Measurements from ENCODE around the gene UBE2G1.
"Not testable (repeated sequence)": the region's sequence is repeated elsewhere in the genome, so short reads cannot be mapped to it uniquely, and the experiment has no call there.

UBE2G1 gene

DNA sequence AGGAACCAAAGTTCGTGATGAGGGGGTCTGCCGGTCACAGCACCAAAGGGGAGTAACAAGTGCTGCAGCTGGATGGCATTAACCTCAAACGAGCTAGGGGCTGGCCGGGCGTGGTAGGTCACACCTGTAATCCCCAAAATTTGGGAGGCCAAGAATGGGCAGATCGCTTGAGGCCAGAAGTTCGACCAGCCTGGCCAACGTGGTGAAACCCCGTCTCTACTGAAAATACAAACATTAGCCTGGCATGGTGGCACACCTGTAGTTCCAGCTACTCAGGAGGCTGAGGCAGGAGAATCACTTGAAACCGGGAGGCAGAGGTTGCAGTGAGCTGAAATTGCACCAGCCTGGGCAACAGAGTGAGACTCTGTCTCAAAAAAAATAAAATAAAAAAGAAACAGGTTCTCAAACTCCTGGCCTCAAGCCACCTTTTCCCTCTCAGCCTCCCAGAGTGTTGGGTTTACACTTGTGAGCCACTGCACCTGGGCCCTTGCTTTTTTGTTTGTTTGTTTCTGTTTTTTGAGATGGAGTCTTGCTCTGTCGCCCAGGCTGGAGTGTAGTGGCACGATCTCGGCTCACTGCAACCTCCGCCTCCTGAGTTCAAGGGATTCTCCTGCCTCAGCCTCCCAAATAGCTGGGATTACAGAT lies 9.4 kb upstream of the UBE2G1 start:
- not testable (repeated sequence) for DNase-seq (ENCODE audit: low read depth in 1 of 2, low spot score in 1 of 2)

DNA sequence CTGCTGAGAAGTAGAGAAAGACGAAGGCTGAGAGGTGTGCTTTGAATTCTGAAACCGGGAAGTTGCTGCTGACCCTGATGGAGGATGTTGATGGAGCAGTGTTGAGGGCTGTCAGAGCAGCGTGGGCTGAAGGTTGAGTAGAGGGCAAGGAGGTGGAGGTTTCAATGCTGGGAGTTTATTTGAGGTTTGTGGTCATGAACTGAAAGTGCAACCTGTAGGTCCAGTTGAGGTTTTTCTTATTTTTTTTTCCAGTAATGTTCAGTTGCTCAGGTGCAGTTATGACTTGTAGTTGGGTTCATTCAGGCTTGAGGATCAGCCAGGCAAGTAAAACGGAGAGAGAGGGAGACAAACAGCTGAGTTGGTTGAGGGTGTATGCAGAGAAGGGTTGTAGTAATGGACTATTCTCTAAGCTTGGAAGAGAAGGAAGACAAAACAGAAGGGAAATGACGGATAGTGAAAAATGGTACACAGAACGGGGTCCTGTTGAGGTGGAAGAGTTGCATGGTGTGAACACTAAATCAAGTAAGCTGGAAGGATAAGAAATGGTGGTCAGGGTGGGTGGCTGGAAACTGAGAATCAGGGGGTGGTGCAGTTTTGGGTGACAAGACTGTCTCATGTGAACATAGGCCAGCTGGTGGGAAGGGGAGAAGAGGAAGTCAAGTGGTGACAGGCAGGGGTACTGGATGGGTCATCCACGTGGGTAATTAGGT lies 8.7 kb upstream of the UBE2G1 start:
- peak in 1 of 2 donors; percentile 17 for DNase-seq (ENCODE audit: low read depth in 1 of 2, low spot score in 1 of 2)

DNA sequence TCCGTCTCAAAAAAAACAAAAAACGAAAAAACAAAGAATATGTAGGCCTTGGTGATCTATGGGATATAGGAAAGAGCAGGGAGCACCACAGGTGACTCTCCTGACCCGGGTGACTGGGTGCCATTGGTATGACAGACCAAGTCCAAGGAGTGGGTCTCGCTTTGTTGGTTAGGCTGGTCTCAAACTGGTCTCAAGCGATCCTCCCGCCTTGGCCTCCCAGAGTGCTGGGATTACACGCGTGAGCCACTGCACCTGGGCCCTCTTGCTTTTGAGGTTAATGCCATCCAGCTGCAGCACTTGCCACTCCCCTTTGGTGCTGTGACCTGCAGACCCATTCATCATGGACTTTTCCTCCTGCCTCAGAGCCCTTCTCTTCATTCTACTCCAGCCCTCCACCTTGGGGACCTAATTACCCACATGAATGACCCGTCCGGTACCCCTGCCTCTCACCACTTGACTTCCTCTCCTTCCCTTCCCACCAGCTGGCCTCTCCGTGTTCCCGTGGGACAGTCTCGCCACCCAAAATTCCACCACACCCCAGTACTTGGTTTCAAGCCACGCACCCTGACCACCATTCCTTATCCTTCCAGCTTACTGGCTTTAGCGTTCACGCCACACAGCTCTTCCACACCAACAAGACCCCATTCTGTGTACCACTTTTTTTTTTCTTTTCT lies 3.2 kb upstream of the UBE2G1 start:
- no peak for DNase-seq (ENCODE audit: low read depth in 1 of 2, low spot score in 1 of 2)

DNA sequence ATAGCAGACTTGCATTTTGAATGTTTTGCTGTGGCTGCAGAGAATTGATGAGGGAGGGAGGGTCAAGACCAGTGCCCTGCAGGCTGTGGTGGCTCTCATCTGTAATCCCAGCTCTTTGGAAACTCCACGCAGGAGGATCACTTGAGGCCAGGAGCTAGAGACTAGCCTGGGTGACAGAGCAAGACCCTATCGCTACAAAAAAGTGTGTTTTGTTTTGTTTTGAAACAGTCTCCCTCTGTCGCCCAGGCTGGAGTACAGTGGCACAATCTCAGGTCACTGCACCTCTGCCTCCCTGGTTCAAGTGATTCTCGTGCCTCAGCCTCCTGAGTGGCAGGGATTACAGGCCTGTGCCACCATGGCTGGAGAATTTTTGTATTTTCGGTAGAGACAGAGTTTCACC lies 1.9 kb upstream of the UBE2G1 start:
- DNase-seq (ENCODE audit: low read depth in 1 of 2, low spot score in 1 of 2) = no peak

DNA sequence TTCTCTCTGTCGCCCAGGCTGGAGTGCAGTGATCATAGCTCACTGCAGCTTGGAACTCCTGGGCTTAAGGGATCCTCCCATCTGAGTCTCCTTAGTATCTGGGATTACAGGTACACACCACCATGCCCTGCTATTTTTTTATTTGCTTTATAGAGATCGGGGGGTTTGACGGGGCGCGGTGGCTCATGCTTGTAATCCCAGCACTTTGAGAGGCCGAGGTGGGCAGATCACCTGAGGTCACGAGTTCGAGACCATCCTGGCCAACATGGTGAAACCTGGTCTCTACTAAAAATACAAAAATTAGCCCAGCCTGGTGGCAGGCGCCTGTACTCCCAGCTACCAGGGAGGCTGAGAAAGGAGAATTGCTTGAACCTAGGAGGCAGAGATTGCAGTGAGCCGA lies 702 bp upstream of the UBE2G1 start:
- not testable (repeated sequence) for DNase-seq (ENCODE audit: low read depth in 1 of 2, low spot score in 1 of 2)

DNA sequence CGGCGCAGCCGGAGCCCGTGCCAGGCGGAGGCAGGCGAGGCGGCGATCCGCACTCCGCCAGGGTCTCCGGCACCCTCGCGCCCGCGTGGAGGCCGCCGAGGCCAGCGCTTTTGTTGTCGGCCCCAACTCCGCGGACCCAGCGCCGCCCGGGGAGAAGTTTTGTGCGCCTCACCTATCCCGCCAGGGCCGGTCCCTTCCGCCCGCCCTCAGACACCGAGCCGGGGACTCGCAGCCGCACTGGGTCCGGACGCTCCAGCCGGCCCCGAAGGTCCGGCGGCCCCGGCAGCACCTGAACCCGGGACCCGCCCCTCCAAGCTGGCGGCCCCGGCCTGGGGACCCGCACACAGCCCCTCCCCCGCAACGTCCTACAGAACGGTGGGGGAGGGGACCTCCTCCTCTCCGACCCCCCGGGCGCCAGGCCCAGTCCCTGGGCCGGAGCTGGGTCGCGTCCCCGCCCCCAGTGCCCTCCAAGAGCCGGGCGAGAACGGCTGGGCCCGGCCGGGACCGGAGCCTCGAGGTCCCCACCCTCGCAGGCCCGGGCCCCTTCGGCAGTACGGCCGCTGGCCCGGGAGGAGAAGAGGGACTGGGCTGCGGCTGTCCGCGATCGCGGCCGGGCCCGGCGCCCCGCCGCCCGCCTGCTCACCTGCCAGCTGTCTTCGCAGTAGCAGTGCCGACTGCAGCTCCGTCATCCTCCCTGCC lies 698 bp downstream of the UBE2G1 start:
- DNase-seq (ENCODE audit: low read depth in 1 of 2, low spot score in 1 of 2) = peak in 1 of 2 donors; percentile 6

DNA sequence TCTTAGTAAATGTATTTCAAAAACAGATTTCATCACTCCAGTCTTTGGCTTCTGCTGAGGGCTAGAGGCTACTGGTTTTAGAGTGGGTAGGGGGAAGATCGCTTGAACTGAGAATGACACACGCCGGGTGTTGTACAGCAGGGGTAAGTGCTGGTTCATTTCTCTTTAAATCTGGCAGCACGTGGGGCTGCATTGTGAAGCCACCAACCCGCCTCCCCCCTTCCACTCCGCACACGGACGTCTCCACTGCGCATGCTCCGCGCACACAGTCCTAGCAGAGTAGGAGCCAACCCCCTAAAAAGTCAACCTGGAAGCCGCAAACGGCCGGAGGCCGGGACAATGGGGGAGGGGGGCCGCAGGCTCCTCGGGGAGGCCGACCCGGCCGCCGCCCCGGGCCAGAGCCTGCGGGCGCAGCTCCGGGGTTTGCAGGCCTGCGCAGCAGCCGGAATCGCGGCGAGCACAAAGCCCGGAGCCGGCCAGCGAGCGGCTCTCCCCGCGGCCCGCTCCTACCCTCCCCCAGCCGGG lies 1.3 kb downstream of the UBE2G1 start:
- DNase-seq (ENCODE audit: low read depth in 1 of 2, low spot score in 1 of 2) = peak; percentile 75 to 82

DNA sequence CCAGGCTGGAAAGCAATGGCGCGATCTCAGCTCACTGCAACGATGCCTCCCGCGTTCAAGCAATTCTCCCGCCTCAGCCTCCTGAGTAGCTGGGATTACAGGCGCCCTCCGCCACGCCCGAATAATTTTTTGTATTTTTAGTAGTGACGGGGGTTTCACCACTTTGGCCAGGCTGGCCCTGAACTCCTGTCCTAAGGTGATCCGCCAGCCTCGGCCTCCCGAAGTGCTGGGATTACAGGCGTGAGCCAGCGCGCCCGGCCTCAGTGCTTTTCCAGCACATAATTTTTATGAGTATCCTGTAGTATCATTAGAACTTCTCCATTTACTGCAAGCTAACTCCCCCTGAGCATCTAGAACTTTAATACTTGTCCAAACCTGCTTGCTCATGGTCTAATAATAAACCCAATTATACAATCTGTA lies 1.8 kb downstream of the UBE2G1 start:
- DNase-seq (ENCODE audit: low read depth in 1 of 2, low spot score in 1 of 2) = no peak

DNA sequence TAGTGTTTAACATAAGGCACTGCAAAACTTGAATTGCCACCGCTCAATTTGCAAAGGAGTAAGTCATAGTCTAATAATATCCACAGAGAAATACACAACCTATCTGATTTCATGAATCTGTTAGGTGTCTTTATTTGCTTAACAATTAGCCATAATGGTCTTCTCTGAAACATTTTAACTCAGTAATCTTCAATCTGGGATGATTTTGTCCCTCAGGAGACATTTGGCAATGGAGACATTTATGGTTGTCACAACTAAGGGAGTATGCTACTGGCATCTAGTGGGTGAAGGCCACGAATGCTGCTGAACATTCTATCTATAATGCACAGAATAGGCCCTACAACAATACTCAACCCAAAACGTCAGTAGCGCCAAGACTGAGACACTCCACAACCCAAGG lies 4.3 kb downstream of the UBE2G1 start:
- no peak for DNase-seq (ENCODE audit: low read depth in 1 of 2, low spot score in 1 of 2)

DNA sequence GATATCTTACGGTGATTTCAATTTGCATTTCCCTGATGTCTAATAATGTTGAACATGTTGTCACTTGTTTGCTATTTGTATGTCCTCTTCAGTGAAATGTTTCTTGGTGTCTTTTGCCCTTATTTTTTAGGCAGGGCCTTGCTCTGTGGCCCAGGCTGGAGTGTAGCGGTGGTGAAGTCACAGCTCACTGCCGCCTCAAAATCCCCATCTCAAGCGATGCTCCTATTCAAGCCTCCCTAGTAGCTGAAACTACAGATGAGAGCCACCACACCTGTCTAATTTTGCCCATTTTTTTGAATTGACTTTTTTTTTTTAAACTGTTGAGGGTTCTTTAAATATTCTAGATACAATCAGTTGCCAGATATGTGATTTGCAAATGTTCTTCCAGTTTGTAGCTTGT lies 8.3 kb downstream of the UBE2G1 start:
- no peak for DNase-seq (ENCODE audit: low read depth in 1 of 2, low spot score in 1 of 2)

DNA sequence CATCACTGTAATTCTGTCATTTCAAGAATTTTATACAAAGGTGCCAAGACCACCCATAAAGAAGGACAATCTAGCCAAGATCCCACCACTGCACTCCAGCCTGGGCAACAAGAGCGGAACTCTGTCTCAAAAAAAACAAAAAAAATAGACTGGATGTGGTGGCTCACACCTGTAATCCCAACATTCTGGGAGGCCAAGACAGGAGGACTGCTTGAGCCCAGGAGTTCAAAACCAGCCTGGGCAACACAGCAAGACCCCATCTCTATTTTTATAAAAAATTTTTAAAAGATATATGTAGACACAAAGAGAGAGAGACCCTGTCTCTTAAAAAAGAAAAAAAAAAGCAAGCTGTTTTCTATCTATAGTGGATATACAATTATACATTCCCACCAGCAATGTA lies 8.8 kb downstream of the UBE2G1 start:
- DNase-seq (ENCODE audit: low read depth in 1 of 2, low spot score in 1 of 2) = no peak

DNA sequence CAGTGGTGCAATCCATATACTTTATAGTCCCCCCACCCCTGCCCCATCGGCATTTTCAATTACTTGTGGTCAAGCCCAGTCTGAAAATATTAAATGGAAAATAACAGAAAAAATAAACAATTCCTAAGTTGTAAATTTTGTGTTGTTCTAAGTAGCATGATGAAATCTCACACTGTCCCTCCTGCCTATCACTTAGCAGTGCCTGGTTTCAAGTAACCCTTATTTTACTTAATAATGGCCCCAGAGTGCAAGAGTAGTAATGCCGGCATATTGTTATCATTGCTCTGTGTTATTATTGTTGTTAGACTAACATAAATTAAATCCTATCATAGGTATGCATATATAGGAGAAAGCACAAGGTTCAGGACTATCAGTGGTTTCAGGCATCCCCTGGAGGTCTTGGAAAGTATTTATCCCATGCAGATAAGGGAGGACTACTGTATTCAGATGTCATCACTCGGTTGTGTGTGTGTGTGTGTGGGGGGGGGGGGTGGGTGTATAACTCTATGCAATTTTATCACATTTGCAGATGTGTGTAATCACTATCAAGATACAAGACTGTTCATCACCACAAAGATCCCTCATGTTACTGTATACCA lies 9.3 kb downstream of the UBE2G1 start:
- DNase-seq (ENCODE audit: low read depth in 1 of 2, low spot score in 1 of 2) = no peak

DNA sequence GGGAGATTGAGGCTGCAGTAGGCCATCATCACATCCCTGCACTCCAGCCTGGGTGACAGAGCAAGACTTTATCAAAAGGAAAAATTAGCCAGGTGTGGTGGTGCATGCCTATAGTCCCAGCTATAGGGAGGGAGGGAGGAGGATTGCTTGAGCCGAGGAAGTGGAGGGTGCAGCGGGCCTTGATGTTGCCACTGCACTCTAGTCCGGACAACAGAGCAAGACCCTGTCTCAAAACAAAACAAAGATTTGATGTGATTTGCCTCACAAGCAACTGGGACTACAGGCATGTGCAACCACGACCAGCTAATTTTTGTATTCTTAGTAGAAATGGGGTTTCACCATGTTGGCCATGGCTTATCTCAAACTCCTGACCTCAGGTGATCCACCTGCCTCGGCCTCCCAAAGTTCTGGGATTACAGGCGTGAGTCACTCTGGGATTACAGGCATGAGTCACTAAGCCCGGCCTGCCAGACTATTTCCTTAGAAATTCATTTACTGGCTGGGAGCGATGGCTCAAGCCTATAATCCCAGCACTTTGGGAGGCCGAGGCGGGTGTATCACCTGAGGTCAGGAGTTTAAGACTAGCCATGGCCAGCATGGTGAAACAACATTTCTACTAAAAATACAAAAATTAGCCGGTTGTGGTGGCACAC lies 11.5 kb downstream of the UBE2G1 start:
- no peak for DNase-seq (ENCODE audit: low read depth in 1 of 2, low spot score in 1 of 2)

DNA sequence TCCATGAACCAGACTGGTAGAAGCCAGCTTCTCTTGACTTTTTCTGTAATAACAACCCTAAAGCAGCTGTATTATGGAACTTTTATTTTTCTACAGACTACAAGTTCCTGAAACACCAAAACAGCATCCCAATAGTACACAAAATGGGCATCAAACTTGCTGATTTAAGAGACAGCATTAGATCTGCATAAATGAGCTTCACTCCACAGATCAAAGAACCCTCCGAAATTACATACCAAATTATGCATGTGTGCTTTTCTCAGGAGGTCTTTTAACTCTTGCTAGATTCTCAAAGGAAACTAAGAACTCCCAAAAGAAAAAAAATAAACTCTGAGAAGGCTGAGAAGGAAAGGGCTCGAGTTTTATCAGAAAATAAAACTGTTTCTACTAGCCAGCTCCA lies 12.3 kb downstream of the UBE2G1 start:
- DNase-seq (ENCODE audit: low read depth in 1 of 2, low spot score in 1 of 2) = no peak

DNA sequence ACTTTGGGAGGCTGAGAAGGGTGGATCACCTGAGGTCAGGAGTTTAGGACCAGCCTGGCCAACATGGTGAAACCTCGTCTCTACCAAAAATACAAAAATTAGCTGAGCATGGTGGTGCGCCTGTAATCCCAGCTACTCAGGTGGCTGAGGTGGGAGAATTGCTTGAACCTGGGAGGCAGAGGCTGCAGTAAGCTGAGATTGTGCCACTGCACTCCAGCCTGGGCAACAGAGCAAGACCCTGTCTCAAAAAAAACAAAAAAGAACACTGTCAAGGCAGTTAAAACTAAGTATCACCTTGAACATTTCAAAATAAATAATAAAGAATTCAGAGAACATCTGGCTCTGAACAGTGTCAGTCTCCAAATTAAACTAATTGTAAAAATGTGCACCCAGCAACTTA lies 16.3 kb downstream of the UBE2G1 start:
- DNase-seq (ENCODE audit: low read depth in 1 of 2, low spot score in 1 of 2) = not testable (repeated sequence)

DNA sequence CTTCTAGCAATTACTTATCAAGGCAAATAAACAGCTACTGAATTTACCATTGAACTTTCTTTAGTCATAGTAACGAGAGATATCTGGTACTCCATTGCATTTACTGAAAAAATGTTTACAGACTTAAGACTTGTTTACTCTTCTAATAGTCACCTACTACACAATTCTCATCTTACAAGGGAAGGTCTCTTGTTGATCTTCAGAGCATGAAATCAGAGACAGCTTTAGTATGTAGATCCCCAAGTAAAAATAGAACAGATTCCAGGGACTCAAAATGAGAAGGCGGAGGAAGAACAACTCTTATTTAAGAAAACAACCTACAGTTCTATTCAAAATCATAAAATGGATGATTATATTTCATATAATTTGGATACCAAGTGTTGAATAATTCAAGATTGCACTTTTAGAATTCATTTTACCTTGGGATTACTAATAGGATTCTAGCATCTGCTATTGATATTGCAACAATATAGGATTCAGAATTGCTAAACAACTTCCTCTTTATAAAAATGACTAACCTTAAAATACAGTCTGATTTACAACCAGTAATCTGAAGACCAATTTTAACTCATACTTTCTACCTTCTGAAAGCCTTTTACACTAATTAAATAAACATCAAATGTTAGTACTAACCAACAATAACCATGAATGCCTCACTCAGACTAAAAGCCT lies 20.8 kb downstream of the UBE2G1 start:
- DNase-seq (ENCODE audit: low read depth in 1 of 2, low spot score in 1 of 2) = no peak

DNA sequence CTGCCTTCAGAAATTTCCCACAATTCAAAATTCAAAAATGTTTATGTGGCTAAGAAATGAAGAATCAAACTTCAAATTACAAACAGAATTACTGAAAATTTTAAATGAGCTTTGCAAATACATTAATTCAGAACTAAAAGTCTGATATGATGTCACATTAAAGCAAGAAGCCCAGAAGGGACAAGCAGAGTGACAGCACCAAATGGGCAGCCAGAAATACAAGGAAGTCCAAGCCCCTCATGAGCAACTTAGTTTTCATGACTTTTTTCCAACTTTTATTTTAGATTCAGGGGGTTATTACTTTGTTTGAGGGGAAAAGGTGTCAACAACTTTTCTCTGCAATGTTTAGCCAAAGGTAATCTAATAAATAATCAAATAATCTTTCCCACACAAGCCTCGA lies 21.5 kb downstream of the UBE2G1 start:
- no peak for DNase-seq (ENCODE audit: low read depth in 1 of 2, low spot score in 1 of 2)

DNA sequence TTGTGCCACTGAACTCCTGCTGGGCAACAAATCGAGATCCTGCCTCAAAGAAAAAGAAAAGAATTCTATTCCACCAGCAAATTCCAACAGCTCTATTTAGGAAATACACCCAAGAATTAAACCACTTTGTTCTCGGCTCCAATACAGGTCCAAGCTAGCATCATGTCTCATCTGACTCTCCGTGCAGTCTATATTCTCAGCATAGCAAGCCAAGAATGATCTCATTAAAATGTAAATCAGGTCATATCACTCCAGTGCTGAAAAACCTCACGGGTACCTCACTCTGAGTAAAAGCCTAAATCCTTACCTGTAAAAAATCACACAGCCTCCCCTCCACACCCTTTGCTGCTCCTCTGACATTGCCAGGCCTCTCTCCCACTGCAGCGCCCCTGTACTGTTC lies 23.9 kb downstream of the UBE2G1 start:
- DNase-seq (ENCODE audit: low read depth in 1 of 2, low spot score in 1 of 2) = no peak

DNA sequence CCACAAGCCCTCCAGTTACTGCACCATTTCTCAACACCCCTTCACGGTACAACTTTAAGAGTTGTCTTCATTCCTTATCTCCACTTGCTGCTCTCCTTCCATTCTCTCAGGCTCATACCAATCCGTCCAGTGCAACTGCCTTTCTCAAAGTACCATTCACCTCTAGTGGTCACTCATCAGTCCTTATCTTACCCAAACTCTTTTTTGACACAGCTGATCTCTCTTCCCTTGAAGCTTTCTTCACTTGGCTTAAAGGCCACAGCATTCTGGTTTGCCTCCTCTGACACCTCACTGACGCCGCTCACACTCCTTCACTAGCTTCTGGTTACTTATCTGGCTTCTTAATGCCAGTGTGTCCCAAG lies 24.9 kb downstream of the UBE2G1 start:
- no peak for DNase-seq (ENCODE audit: low read depth in 1 of 2, low spot score in 1 of 2)

DNA sequence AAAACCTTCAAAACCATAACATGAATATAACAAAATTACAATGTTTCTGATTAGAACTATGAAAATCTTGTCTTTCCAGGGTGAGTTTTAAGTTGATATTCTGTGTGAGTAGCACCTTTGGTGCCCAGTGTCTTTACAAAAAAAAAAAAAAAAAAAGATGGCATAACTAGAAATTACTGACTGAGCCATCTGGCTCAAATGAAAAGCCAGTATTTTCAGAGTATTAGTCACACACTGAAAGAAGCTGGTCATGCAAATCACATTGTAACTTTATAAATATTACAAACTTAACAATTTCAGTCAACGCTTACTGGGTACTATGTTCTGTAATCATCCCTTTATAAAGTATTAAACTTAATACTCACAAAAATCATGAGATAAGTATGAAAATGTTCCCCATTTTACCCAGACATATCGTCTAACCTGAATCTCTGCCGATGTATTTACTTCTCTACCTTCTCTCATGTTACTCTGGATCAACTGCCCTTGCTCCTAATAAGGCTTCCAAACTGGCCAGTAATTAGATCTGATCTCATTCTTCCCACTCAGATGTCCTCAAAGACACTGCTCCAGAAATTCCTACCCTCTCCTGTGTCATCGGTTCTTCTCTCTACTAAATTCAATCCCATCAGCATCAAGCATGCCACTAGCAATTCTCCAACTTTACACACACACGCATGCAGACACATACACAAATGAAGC lies 25.4 kb downstream of the UBE2G1 start:
- no peak for DNase-seq (ENCODE audit: low read depth in 1 of 2, low spot score in 1 of 2)
